Erythroblast (primary cell): ENCODE results near the gene PROCR.
A peak's percentile ranks its signal among the peaks of the same experiment; 100 is the strongest.

Experiments
- DNase-seq, 2 experiments: peaks; one replicate each; lab custom pipeline; 2025; lab: John Stamatoyannopoulos, UW
- GATA1 ChIP-seq: IDR thresholded peaks from 2 replicates; pipeline ENCODE4 v1.6.1; 2011; ENCODE audit warnings: low read depth, mild to moderate bottlenecking, control low read depth, low read length, moderate library complexity
- POLR2A ChIP-seq: IDR thresholded peaks from 2 replicates; pipeline ENCODE4 v1.6.1; 2011; ENCODE audit warnings: mild to moderate bottlenecking, low read length

The PROCR gene

GRCh38 chr20:35171753-35172433 is at the start of gene PROCR:
TSS of gene PROCR (plus strand) at chr20:35172072. CDS start at chr20:35172155, 83 bp downstream.
- TF ChIP-seq POLR2A (no peak), GATA1 (no peak)
- peak; percentile 44 to 47 for DNase-seq

DNA sequence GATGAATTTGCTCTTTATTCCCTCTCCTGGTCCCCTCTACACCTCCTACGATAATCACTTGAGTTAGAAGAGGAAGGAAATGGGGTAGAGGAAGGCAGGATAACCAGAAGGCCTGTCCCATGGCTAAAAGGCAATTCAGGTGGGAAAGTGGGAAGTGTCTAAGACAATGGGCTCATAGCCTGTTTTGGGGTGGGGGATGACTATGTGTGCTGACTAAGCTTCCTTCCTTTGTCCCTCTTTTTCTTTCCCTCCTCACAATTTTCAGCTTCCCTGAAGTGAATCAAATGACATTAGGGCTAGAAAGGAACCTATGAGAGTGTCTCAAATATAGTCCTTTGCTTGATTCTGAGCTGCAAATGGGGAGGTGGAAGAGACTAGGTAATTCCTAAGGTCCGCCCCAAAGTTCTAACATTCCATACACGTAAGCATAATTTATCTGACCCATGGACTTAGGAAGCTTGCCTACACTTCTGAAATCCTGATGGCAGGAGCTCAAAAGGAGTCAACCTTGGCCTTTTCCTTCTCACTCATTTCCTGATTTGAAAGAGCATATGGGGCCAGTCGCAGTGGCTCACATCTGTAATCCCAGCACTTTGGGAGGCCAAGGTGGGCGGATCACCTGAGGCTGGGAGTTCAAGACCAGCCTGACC is 49.0 kb upstream of the PROCR start:
- TF ChIP-seq POLR2A, result no peak
- TF ChIP-seq GATA1, result no peak
- DNase-seq, result no peak

DNA sequence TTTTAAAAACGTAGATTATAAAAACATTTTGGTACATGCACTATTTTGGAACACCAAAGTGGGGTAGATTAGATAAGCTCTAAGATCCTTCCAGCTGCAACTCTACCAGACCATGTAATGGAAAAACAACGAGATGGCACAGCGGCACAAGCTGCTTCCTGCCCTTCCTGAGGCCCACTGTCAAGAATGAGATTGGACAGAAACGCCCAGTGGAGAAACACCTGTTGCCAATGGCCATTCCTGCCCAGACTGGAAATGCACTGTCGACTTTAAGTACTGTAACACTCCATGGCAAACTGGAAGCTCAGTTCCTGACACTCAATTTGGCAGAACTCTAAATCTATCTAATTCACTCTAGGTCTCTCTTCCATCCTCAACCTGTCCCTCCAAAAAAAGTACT is 46.1 kb upstream of the PROCR start:
- TF ChIP-seq GATA1 (no peak), POLR2A (no peak)

GRCh38 chr20:35129647-35130069 is 42.2 kb upstream of the PROCR start:
- peak in 1 of 2 experiments; percentile 40 for DNase-seq
- TF ChIP-seq GATA1, result no peak
- no peak for TF ChIP-seq POLR2A

More for the DNA sequence above, 46.1 kb upstream of the PROCR start:
- no peak for DNase-seq

DNA sequence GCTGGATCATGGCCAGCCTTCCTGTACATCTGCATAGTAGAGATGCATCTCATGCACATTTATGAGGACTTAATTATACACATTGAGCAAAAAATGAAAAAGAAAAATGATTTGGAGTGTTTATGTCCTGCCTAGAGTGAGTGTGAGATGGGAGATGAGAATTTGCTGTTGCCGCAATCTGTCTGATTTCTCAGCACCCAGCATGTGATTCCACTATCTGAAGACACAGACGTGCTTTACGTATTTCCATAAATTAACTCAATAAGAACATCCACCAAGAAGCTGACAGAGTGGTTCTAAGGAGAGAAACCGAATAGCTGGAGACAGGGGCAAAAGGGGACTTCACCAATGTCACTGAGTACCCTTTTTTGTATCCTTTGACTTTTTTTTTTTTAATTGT is 39.9 kb upstream of the PROCR start:
- TF ChIP-seq GATA1, result no peak
- TF ChIP-seq POLR2A, result no peak
- DNase-seq, result no peak

DNA sequence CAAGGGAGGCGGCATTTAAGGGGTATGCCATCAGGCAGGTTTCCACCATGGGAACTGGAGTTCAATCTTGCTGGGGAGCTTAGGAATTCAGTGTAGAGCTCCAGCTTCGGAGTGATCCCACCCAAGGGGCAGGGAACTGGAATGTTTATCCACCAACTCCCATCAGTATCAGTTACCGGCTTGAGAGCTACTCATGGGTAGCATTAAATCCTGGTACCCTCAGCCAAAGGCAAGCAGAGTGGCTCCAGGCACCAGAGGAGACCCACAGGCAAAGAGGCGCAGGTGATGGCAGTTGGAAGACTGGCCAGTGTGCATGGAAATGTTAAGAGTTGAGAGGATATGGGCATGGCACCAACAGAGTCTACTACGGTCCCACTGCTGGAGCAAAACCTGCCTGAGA is 38.8 kb upstream of the PROCR start:
- DNase-seq, result no peak
- TF ChIP-seq GATA1 (no peak), POLR2A (no peak)

DNA sequence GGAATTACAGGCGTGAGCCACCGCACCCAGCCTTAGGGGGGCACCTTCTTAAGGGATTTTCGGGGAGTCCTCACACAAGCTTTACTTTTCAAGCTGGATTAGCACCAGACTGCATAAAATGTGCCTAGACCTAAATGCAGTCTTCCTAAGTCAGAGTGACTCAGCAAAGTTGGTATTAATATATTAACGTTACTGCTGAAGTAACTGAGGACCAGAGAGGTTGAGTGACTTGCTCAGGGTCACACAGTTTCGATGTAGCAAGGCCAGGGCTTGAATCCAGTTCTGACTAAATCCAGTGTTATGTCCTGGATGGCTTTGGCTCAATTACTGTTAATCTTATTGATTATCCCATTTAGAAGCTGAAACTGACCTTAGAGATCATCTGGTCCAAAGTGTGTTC is 38.1 kb upstream of the PROCR start:
- no peak for TF ChIP-seq POLR2A
- TF ChIP-seq GATA1, result no peak
- DNase-seq, result peak; percentile 18 to 37

GRCh38 chr20:35134472-35134871 is 37.4 kb upstream of the PROCR start:
- DNase-seq, result no peak
- TF ChIP-seq POLR2A (no peak), GATA1 (no peak)

DNA sequence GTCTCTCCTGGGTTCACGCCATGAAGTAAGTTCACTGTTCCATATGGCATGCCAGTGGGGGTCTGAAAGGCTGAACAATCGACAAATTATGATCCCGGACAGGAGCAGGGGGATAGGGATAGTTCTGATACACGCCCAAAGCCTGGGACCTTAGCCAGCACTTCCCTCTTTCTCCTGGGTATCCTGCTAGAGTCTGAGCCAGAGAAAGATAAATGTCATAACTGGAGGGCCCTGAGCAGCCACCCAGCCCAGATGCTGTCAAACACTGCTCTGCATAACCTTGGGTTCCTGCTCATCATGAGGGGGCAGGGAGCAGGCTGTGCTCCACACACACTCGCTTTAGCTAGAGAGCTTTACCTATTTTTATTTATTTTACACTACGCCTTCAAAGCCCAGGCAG is 37.0 kb upstream of the PROCR start:
- no peak for DNase-seq
- TF ChIP-seq POLR2A, result no peak
- no peak for TF ChIP-seq GATA1

DNA sequence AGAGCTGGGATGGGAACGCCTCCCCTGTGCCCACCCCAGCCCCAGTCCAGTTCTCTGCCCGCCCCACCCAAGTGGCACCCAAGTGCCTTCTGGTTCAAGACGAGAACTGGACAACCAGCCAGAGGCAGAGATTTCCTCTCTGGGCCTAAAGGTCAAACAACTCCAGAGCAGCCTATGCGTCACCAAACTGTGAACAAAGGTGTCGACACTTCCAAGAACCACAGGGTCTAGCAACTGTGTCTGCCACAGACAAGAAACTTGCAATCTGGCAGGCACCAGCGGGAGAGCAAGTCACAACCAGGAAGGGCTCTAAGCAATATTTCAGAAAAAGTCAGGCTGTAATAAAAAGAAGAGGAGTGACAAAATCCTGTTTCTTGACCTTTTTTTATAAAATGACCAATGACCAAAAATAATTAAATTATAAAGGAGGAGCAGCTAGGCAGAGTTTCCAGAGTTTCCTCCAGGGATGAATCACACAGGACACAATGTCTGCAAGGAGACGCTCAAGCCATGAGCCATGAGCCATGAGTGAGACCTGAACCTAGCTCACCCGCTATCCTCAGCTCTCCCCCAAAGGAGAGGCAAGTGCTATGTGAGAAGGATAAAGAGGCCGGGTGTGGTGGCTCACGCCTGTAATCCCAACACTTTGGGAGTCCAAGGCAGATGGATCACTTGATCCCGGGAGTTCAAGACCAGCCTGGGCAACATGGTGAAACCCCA is 35.8 kb upstream of the PROCR start:
- no peak for DNase-seq
- TF ChIP-seq POLR2A (no peak), GATA1 (no peak)

DNA sequence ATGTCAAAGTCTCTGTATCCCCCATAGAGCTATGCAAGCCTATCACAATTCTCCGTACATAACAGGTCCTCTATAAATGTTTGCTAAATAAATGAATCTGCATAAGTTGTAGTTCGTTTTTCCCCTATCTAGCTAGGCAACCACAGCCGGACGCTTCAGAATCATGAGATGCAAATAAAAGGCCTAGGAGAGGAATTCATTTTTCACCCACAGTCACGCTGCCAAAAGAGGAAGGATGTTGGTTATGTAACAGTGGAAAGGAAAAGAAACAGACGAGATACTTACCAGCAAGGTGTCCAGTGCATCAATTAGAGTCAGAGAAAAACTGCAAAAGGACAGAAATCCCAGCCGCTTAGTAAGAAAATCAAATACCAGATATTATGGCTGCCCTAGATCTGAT is 27.2 kb upstream of the PROCR start:
- TF ChIP-seq GATA1 (no peak), POLR2A (no peak)
- DNase-seq, result no peak

GRCh38 chr20:35145141-35145564 is 26.7 kb upstream of the PROCR start:
- peak; percentile 42 for DNase-seq
- no peak for TF ChIP-seq GATA1
- no peak for TF ChIP-seq POLR2A

DNA sequence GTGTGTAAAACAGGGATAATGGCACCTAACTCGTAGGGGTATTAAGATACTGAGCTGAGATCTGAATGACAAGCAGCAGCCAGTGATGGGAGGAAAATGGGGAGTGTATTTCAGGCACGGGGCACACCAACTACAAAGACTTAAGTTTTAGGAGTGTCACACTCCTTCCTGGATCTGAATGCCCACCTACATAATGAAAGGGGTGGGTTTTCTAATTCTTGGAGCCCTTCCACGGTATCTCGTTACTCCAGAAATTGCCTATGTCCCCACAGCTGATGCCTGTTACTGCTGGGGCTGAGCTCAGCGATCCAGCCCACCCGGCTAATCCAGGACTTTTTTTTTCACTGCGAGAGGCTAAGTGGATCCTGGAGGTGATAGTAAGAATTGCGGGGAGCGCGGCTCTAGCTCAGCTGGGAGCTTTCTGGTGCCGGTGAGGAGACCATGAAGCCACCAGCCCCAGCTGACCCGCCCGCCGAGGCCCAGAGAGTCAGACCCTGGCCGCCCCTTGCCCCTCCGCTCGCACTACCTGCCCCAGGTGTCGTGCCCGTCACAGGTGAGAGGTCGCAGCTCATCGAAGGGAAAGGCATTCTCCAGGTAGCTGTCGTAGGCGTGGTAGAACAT is 25.5 kb upstream of the PROCR start:
- TF ChIP-seq POLR2A (no peak), GATA1 (no peak)
- peak; percentile 52 to 58 for DNase-seq
